Urinary bladder (tissue), 4 donors: ENCODE measurements around the gene GALNT10. TPM values are rescaled to one million over a fixed set of nuclear protein-coding genes. Genes with fewer than 3 reads are reported as not detected.
A peak's percentile ranks its signal among the peaks of the same experiment; 100 is the strongest.

Experiments
- DNase-seq: peaks from one replicate; pipeline ENCODE4 v3.0.0-alpha.2; 2015; ENCODE audit errors: extremely low spot score
- H3K27ac ChIP-seq: one replicate; pipeline ENCODE4 v1.5.1; 2013; ENCODE audit warnings: low read depth, mild to moderate bottlenecking, moderate library complexity
- H3K36me3 ChIP-seq: one replicate; pipeline ENCODE4 v1.6.1; 2013; ENCODE audit warnings: mild to moderate bottlenecking, moderate library complexity; ENCODE audit not compliant: insufficient read depth
- H3K4me1 ChIP-seq: one replicate; pipeline ENCODE4 v1.6.1; 2013; ENCODE audit warnings: mild to moderate bottlenecking, moderate library complexity; ENCODE audit not compliant: insufficient read depth
- H3K4me3 ChIP-seq: one replicate; pipeline ENCODE4 v1.5.1; 2013; ENCODE audit warnings: low read depth, low read length
- WGBS: extraction: QIAGEN DNeasy Blood & Tissue Kit; methylation state at CpG from one replicate; pipeline ENCODE4 v1.1.7; 2013; 5-methylcytosine and 5-hydroxymethylcytosine counted together
- polyA plus RNA-seq: library from polyadenylated mRNA; stranded (reverse); fragments of 200-250 nt; gene quantifications from one replicate; pipeline ENCODE4 v1.2.3, GENCODE V29; 2013
- total RNA-seq: library from RNA; depleted of rRNA; stranded (reverse); fragments of >200 nt; gene quantifications from one replicate; pipeline ENCODE4 v1.2.3, GENCODE V29; 2014
- donor health status: healthy with polysubstance abuse.
- donor health status: healthy.

Gene GALNT10
- total and polyA plus RNA-seq, 2 donors, result 15.7 to 19.4 TPM

- Histone ChIP-seq H3K4me3 (no peak overlapping the region), H3K27ac (no peak overlapping the region), H3K36me3 (no peaks in the 10 kb centered on the region), H3K4me1 (no peaks in the 10 kb centered on the region)
- DNase-seq, result no peak
- 46% methylated on average over 3 of the region's 3 CpGs for WGBS
Observed at GRCh38 chr5:154193283-154193682, 2.8 kb downstream of the GALNT10 start.

GRCh38 chr5:154193701-154194121 is 3.2 kb downstream of the GALNT10 start:
- no peak for DNase-seq
- Histone ChIP-seq H3K4me3 (no peak overlapping the region), H3K4me1 (no peaks in the 10 kb centered on the region), H3K36me3 (no peaks in the 10 kb centered on the region), H3K27ac (no peak overlapping the region)
- WGBS, result 38% methylated on average over 1 of the region's 1 CpG

- no peaks in the 10 kb centered on the region for H3K4me1 ChIP-seq
- no peak overlapping the region for H3K4me3 ChIP-seq
- 77% methylated on average over 8 of the region's 8 CpGs for WGBS
Observed at GRCh38 chr5:154194345-154195329, 4.1 kb downstream of the GALNT10 start.

GRCh38 chr5:154196281-154196680 is 5.7 kb downstream of the GALNT10 start:
- H3K4me3 ChIP-seq, result no peak overlapping the region
- no peak overlapping the region for H3K27ac ChIP-seq
- no peaks in the 10 kb centered on the region for H3K36me3 ChIP-seq
- DNase-seq, result no peak
- WGBS, result 100% methylated on average over 1 of the region's 1 CpG
- no peaks in the 10 kb centered on the region for H3K4me1 ChIP-seq

More at GRCh38 chr5:154194345-154195329, 4.1 kb downstream of the GALNT10 start:
- DNase-seq, result no peak
- Histone ChIP-seq H3K36me3 (no peaks in the 10 kb centered on the region), H3K27ac (no peak overlapping the region)

- no peaks in the 10 kb centered on the region for H3K4me1 ChIP-seq
- H3K36me3 ChIP-seq, result no peaks in the 10 kb centered on the region
- H3K27ac ChIP-seq, result no peak overlapping the region
- DNase-seq, result peak; percentile 14
- 37% methylated on average over 8 of the region's 8 CpGs for WGBS
- H3K4me3 ChIP-seq, result no peak overlapping the region
Observed at GRCh38 chr5:154196955-154197652, 6.6 kb downstream of the GALNT10 start.

- no peak overlapping the region for H3K4me3 ChIP-seq
- H3K36me3 ChIP-seq, result no peaks in the 10 kb centered on the region
- WGBS, result 86% methylated on average over 8 of the region's 8 CpGs
- H3K4me1 ChIP-seq, result no peaks in the 10 kb centered on the region
- DNase-seq, result no peak
- peak overlapping the region; percentile 14 for H3K27ac ChIP-seq
Observed at GRCh38 chr5:154197801-154198491, 7.4 kb downstream of the GALNT10 start.

GRCh38 chr5:154198611-154199230 is 8.2 kb downstream of the GALNT10 start:
- H3K4me1 ChIP-seq, result no peaks in the 10 kb centered on the region
- H3K27ac ChIP-seq, result no peak overlapping the region
- H3K36me3 ChIP-seq, result no peaks in the 10 kb centered on the region
- WGBS, result 87% methylated on average over 4 of the region's 4 CpGs
- DNase-seq, result no peak
- no peak overlapping the region for H3K4me3 ChIP-seq

GRCh38 chr5:154199263-154199662 is 8.7 kb downstream of the GALNT10 start:
- 95% methylated on average over 4 of the region's 4 CpGs for WGBS
- Histone ChIP-seq H3K27ac (no peak overlapping the region), H3K4me1 (no peaks in the 10 kb centered on the region), H3K4me3 (no peak overlapping the region), H3K36me3 (no peaks in the 10 kb centered on the region)
- DNase-seq, result no peak

GRCh38 chr5:154199671-154200220 is 9.2 kb downstream of the GALNT10 start:
- no peak for DNase-seq
- Histone ChIP-seq H3K36me3 (no peaks in the 10 kb centered on the region), H3K4me3 (no peak overlapping the region), H3K4me1 (no peaks in the 10 kb centered on the region), H3K27ac (no peak overlapping the region)
- WGBS, result 89% methylated on average over 7 of the region's 7 CpGs

GRCh38 chr5:154200221-154200620 is 9.7 kb downstream of the GALNT10 start:
- Histone ChIP-seq H3K36me3 (no peaks in the 10 kb centered on the region), H3K4me3 (no peak overlapping the region), H3K27ac (no peak overlapping the region), H3K4me1 (no peaks in the 10 kb centered on the region)
- 84% methylated on average over 8 of the region's 8 CpGs for whole genome bisulfite sequencing
- DNase-seq, result no peak

GRCh38 chr5:154201108-154201769 is 10.7 kb downstream of the GALNT10 start:
- WGBS, result 94% methylated on average over 7 of the region's 7 CpGs

GRCh38 chr5:154202379-154203260 is 12.1 kb downstream of the GALNT10 start:
- Histone ChIP-seq H3K36me3 (no peaks in the 10 kb centered on the region), H3K27ac (no peak overlapping the region), H3K4me3 (no peak overlapping the region), H3K4me1 (no peaks in the 10 kb centered on the region)
- WGBS, result 74% methylated on average over 11 of the region's 11 CpGs
- no peak for DNase-seq

More at GRCh38 chr5:154201108-154201769, 10.7 kb downstream of the GALNT10 start:
- H3K36me3 ChIP-seq, result no peaks in the 10 kb centered on the region
- H3K4me1 ChIP-seq, result no peaks in the 10 kb centered on the region
- H3K27ac ChIP-seq, result no peak overlapping the region
- no peak for DNase-seq
- H3K4me3 ChIP-seq, result no peak overlapping the region
